Liver (tissue), 3 donors: ENCODE data around the gene KCNIP1.

ENCODE experiments used
- HNF4A ChIP-seq, 2 donors: conservative IDR thresholded peaks; 2 replicates each; pipeline ENCODE4 v1.6.1; 2016; ENCODE audit warnings: antibody characterized with exemption in 2 of 2, mild to moderate bottlenecking in 2 of 2
- HNF4G ChIP-seq: IDR thresholded peaks from 2 replicates; pipeline ENCODE4 v1.6.1; 2016; ENCODE audit warnings: antibody characterized with exemption
- MAX ChIP-seq: IDR thresholded peaks from 2 replicates; pipeline ENCODE4 v1.6.1; 2016; ENCODE audit warnings: antibody characterized with exemption
- RAD21 ChIP-seq, 2 donors: IDR thresholded peaks; 2 replicates each; pipeline ENCODE4 v1.6.1; 2016; ENCODE audit warnings: antibody characterized with exemption in 2 of 2, mild to moderate bottlenecking in 2 of 2
- RXRA ChIP-seq, 2 donors: IDR thresholded peaks; 2 replicates each; pipeline ENCODE4 v1.6.1; 2017 to 2018; ENCODE audit warnings: antibody characterized with exemption in 2 of 2, mild to moderate bottlenecking in 1 of 2
- TAF1 ChIP-seq: conservative IDR thresholded peaks from 2 replicates; pipeline ENCODE4 v1.6.1; 2016; ENCODE audit warnings: antibody characterized with exemption, mild to moderate bottlenecking
- TF ChIP-seq, protein P1 (sequence below): fragments of 150-350 bp; IDR thresholded peaks from 2 replicates; pipeline ENCODE4 v1.5.1; 2017; ENCODE audit warnings: improper control_type of control experiment, low read depth, low read length; ENCODE audit not compliant: missing input control
- donor health status: healthy.
- donor health status: healthy.

- TF ChIP-seq, protein P1, sequence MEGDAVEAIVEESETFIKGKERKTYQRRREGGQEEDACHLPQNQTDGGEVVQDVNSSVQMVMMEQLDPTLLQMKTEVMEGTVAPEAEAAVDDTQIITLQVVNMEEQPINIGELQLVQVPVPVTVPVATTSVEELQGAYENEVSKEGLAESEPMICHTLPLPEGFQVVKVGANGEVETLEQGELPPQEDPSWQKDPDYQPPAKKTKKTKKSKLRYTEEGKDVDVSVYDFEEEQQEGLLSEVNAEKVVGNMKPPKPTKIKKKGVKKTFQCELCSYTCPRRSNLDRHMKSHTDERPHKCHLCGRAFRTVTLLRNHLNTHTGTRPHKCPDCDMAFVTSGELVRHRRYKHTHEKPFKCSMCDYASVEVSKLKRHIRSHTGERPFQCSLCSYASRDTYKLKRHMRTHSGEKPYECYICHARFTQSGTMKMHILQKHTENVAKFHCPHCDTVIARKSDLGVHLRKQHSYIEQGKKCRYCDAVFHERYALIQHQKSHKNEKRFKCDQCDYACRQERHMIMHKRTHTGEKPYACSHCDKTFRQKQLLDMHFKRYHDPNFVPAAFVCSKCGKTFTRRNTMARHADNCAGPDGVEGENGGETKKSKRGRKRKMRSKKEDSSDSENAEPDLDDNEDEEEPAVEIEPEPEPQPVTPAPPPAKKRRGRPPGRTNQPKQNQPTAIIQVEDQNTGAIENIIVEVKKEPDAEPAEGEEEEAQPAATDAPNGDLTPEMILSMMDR = no peak
- TF ChIP-seq HNF4G (no peak), RAD21 (IDR thresholded peaks at IDR 0.05) (no peak), TAF1 (no peak), RXRA (IDR thresholded peaks at IDR 0.05) (no peak), MAX (no peak), HNF4A (conservative IDR thresholded peaks at IDR 0.05) (no peak)
Observed at GRCh38 chr5:170513856-170514525, 10.2 kb downstream of the KCNIP1 start.
